A549 (cell line): ENCODE results near the gene RBM12. TPM values are rescaled to one million over a fixed set of nuclear protein-coding genes. Genes with fewer than 3 reads are reported as not detected.
"Not testable (repeated sequence)": the region's sequence is repeated elsewhere in the genome, so short reads cannot be mapped to it uniquely, and the experiment has no call there.

Experiments
- ATAC-seq, 2 experiments: fragments of 200-7000 bp in 1 of 2; fragments of >200 bp in 1 of 2; cut with Nextera tagmentation in 1 of 2; cut with Tn5 transposase in 1 of 2; 3 replicates each; pipeline versions ENCODE4 v1.8.0 to v1.9.1; 2018 to 2020; ENCODE audit warnings: mild to moderate bottlenecking in 1 of 2, moderate library complexity in 1 of 2
- CTCF ChIA-PET: fragments of 300-600 bp; sonication (Branson Sonifier 250); formaldehyde crosslinking; extraction: SDS; loops from one replicate; lab custom pipeline; 2021; ENCODE audit warnings: antibody characterized with exemption, inconsistent platforms; lab: Yijun Ruan, JAX
- POLR2A ChIA-PET: fragments of 350-600 bp; formaldehyde crosslinking; extraction: SDS; loops from one replicate; lab custom pipeline; 2021; ENCODE audit warnings: antibody characterized with exemption, inconsistent platforms; lab: Yijun Ruan, JAX
- DNase-seq, 2 experiments: peaks; one replicate each; pipeline versions ENCODE4 v3.0.0 to v3.0.0-alpha.2; 2011 to 2016; ENCODE audit warnings: low read depth in 1 of 2, low spot score in 1 of 2
- FAIRE-seq: peaks from 2 replicates; lab custom pipeline; 2011; peaks lifted over from hg19 to GRCh38; lab: Jason Lieb, UNC
- H3K27ac ChIP-seq, 2 experiments: fragments of >200 bp; sonication (Bioruptor Twin); formaldehyde crosslinking; 3 replicates each; pipeline ENCODE4 v1.5.1; 2016 to 2017
- H3K4me1 ChIP-seq: fragments of >200 bp; sonication (Bioruptor Twin); formaldehyde crosslinking; 3 replicates; pipeline ENCODE4 v1.6.1; 2016
- H3K4me2 ChIP-seq: fragments of >200 bp; sonication (Bioruptor Twin); formaldehyde crosslinking; 3 replicates; pipeline ENCODE4 v1.6.1; 2016
- H3K4me3 ChIP-seq: fragments of >200 bp; sonication (Bioruptor Twin); formaldehyde crosslinking; 3 replicates; pipeline ENCODE4 v1.5.1; 2016
- H3K9me3 ChIP-seq: fragments of >200 bp; sonication (Bioruptor Twin); formaldehyde crosslinking; 3 replicates; pipeline ENCODE4 v1.6.1; 2016
- CTCF ChIP-seq: fragments of >200 bp; sonication (Bioruptor Twin); formaldehyde crosslinking; IDR thresholded peaks from 3 replicates; pipeline ENCODE4 v1.5.1; 2016
- EHF ChIP-seq: fragments of 250-450 bp; sonication (Bioruptor Pico); IDR thresholded peaks from 2 replicates; pipeline ENCODE4 v1.5.0; 2020; ENCODE audit warnings: mild to moderate bottlenecking
- FOXS1 ChIP-seq: fragments of 250-450 bp; sonication (Bioruptor Pico); IDR thresholded peaks from 2 replicates; pipeline ENCODE4 v1.5.0; 2020; ENCODE audit warnings: mild to moderate bottlenecking, moderate library complexity
- HDAC2 ChIP-seq: fragments of 200-600 bp; sonication (generic); IDR thresholded peaks from 2 replicates; pipeline ENCODE4 v1.6.1; 2016
- HES2 ChIP-seq: fragments of >200 bp; sonication (Bioruptor Twin); formaldehyde crosslinking; IDR thresholded peaks from 2 replicates; pipeline ENCODE4 v1.6.1; 2016
- HMGXB4 ChIP-seq: fragments of 250-450 bp; sonication (Bioruptor Pico); IDR thresholded peaks from 2 replicates; pipeline ENCODE4 v1.5.0; 2021; ENCODE audit warnings: mild to moderate bottlenecking, moderate library complexity, borderline replicate concordance
- JUNB ChIP-seq: fragments of >200 bp; sonication (Bioruptor Twin); formaldehyde crosslinking; IDR thresholded peaks from 2 replicates; pipeline ENCODE4 v1.6.1; 2016
- MAFK ChIP-seq: fragments of 450-650 bp; IDR thresholded peaks from 2 replicates; pipeline ENCODE4 v1.6.1; 2014; ENCODE audit not compliant: partially characterized antibody
- MAX ChIP-seq: IDR thresholded peaks from 2 replicates; pipeline ENCODE4 v1.6.1; 2012
- MAZ ChIP-seq: fragments of 150-350 bp; IDR thresholded peaks from 2 replicates; pipeline ENCODE4 v1.6.1; 2014; ENCODE audit warnings: antibody characterized with exemption, low read depth, low read length, borderline replicate concordance
- PBX3 ChIP-seq: IDR thresholded peaks from 2 replicates; pipeline ENCODE4 v1.6.1; 2012
- RAD21 ChIP-seq, 2 experiments: fragments of >200 bp in 1 of 2; sonication (Bioruptor Twin) in 1 of 2; formaldehyde crosslinking in 1 of 2; IDR thresholded peaks in 1 of 2; conservative IDR thresholded peaks in 1 of 2; 2 replicates in 1 of 2; 3 replicates in 1 of 2; pipeline ENCODE4 v1.6.1; 2012 to 2018; ENCODE audit warnings: inconsistent platforms in 1 of 2
- RARB ChIP-seq: fragments of 250-450 bp; sonication (Bioruptor Pico); IDR thresholded peaks from 2 replicates; pipeline ENCODE4 v1.8.0; 2021; ENCODE audit warnings: mild to moderate bottlenecking, moderate library complexity
- RNF2 ChIP-seq: fragments of 200-600 bp; sonication (generic); IDR thresholded peaks from 2 replicates; pipeline ENCODE4 v1.6.1; 2016; ENCODE audit warnings: low read depth, mild to moderate bottlenecking, antibody characterized with exemption, moderate library complexity, borderline replicate concordance
- SMC3 ChIP-seq: fragments of >200 bp; sonication (Bioruptor Twin); formaldehyde crosslinking; IDR thresholded peaks from 3 replicates; pipeline ENCODE4 v1.6.1; 2018; ENCODE audit warnings: inconsistent platforms
- SREBF2 ChIP-seq: fragments of 450-650 bp; IDR thresholded peaks from 2 replicates; pipeline ENCODE4 v1.6.1; 2014; ENCODE audit warnings: mild to moderate bottlenecking, moderate library complexity
- ZNF302 ChIP-seq: fragments of 250-450 bp; sonication (Bioruptor Pico); IDR thresholded peaks from 2 replicates; pipeline ENCODE4 v1.9.0; 2021; ENCODE audit warnings: inconsistent platforms, mild to moderate bottlenecking, moderate library complexity
- WGBS: methylation state at CpG from one replicate; pipeline ENCODE4 v1.1.6; 2017; ENCODE audit errors: missing lambda C conversion rate; 5-methylcytosine and 5-hydroxymethylcytosine counted together
- polyA plus RNA-seq, 4 experiments: library from polyadenylated mRNA; depleted of rRNA in 3 of 4; stranded (reverse); fragments of >200 nt; fragmentation: RNase III in 1 of 4; extraction: RNeasy Plus Mini Kit Qiagen cat#74134 plus additional on column Dnase treatment in 1 of 4; gene quantifications; 2 replicates in 3 of 4; 3 replicates in 1 of 4; pipeline ENCODE4 v1.2.3, GENCODE V29; 2011 to 2017

The RBM12 gene
- polyA plus RNA-seq, 2 of the 4 experiments (the other 2 are of a cell fraction), result 49.9 to 119 TPM

GRCh38 chr20:35690265-35690664 is 25.6 kb upstream of the RBM12 start:
- no peak for DNase-seq
- ChIA-PET CTCF (no interaction called here), POLR2A (interaction anchor here (0.7 kb wide), 1 partner anchor 257 kb away, joined by 3 read pairs; no protein-coding TSS in a partner anchor)
- 84% methylated on average over 4 of the region's 4 CpGs for WGBS
- no peaks in the 10 kb centered on the region for H3K4me1 ChIP-seq
- no peak overlapping the region for H3K4me3 ChIP-seq
- FAIRE-seq, result no peak
- no peak overlapping the region for H3K27ac ChIP-seq
- H3K4me2 ChIP-seq, result no peak overlapping the region
- ATAC-seq, result peak in 1 of 2 experiments; percentile 64; a peak in 2 of 6 replicates
- TF ChIP-seq FOXS1 (CRISPR knock-in tag) (no peak), RNF2 (no peak), MAZ (no peak), SREBF2 (no peak), PBX3 (no peak), MAX (no peak), HMGXB4 (CRISPR knock-in tag) (no peak)
- no peaks in the 10 kb centered on the region for H3K9me3 ChIP-seq

GRCh38 chr20:35686872-35687271 is 22.2 kb upstream of the RBM12 start:
- H3K4me2 ChIP-seq, POLR2A ChIA-PET, H3K9me3 ChIP-seq, FAIRE-seq, H3K4me1 ChIP-seq, H3K4me3 ChIP-seq, ATAC-seq, H3K27ac ChIP-seq: not testable (repeated sequence)
- CTCF ChIA-PET, result interaction anchor here (0.6 to 3.2 kb wide), 5 partner anchors 10 to 267 kb away, joined by 3 to 14 read pairs (median 4); partner anchors contain the start of gene SCAND1
- WGBS, result 72% methylated on average over 11 of the region's 11 CpGs
- DNase-seq, result peak in 1 of 2 experiments; percentile 69
- TF ChIP-seq SMC3 (peak; percentile 38; the same call in 2 of the 3 replicates), CTCF (peak; percentile 39), RAD21 (conservative IDR thresholded peaks at IDR 0.05 in 1 of 2, IDR thresholded peaks at IDR 0.05 in 1 of 2) (peak; percentile 37 to 72; a peak in 4 of 5 replicates)

- CTCF ChIA-PET, result interaction anchor here (1.1 to 3.2 kb wide), 2 partner anchors 8 to 19 kb away, joined by 3 to 14 read pairs; no protein-coding TSS in a partner anchor
- H3K4me1 ChIP-seq, H3K27ac ChIP-seq, H3K4me2 ChIP-seq, H3K4me3 ChIP-seq, FAIRE-seq, ATAC-seq, H3K9me3 ChIP-seq, POLR2A ChIA-PET, DNase-seq: not testable (repeated sequence)
- WGBS, result 93% methylated on average over 9 of the region's 9 CpGs
Measured at GRCh38 chr20:35685368-35685767, 20.7 kb upstream of the RBM12 start.

- FAIRE-seq, result no peak
- Histone ChIP-seq H3K4me2 (no peak overlapping the region), H3K27ac (no peak overlapping the region), H3K4me1 (no peaks in the 10 kb centered on the region), H3K9me3 (no peaks in the 10 kb centered on the region), H3K4me3 (no peak overlapping the region)
- no peak for TF ChIP-seq HDAC2
- no peak for TF ChIP-seq MAFK
- TF ChIP-seq RARB (CRISPR knock-in tag), result no peak
- TF ChIP-seq JUNB, result no peak
- no peak for TF ChIP-seq EHF
- TF ChIP-seq HES2, result no peak
- TF ChIP-seq ZNF302 (CRISPR knock-in tag), result no peak
- no peak for ATAC-seq
- no peak for DNase-seq
- ChIA-PET POLR2A (no interaction called here), CTCF (no interaction called here)
- WGBS, result 94% methylated on average over 1 of the region's 1 CpG
Measured at GRCh38 chr20:35681960-35682359, 17.3 kb upstream of the RBM12 start.
